ENCODE measurements around the gene RPS18.
"Not testable (repeated sequence)": the region's sequence is repeated elsewhere in the genome, so short reads cannot be mapped to it uniquely, and the experiment has no call there.

- not testable (repeated sequence) for TF ChIP-seq EZH2 (IDR thresholded peaks at IDR 0.05; ENCODE audit: low read length, missing control alignments); CTCF (conservative IDR thresholded peaks at IDR 0.05 in 1 of 2, IDR thresholded peaks at IDR 0.05 in 1 of 2; ENCODE audit: low read depth in 1 of 2, low read length in 2 of 2)
Observed at GRCh38 chr6:33262490-33262889, 9.4 kb upstream of the RPS18 start.

Data from fibroblast of lung (primary cell).